ENCODE measurements around the gene ZNF638. TPM values are rescaled to one million over a fixed set of nuclear protein-coding genes. Genes with fewer than 3 reads are reported as not detected.

ZNF638 gene
- polyA plus RNA-seq, 1 of the 3 experiments (the other 2 are of a cell fraction): 28.1 TPM

DNA sequence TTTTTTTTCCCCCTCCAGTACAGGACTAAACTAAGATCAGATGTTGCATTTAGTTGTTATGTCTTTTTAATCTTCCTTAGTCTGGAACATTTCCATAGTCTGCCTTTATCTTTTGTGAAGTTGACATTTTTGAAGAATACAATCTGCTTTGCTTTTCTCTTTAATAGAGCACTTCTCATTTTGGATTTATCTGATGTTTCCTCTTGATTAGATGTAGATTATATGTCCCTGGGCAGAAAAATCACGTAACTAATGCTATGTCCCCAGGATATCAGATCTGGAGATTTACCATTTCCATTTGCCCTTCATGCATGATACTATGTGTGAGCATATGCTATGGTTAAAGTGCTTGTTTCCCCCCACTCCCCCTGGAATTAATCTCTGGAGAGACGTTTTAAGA lies 6.2 kb downstream of the ZNF638 start:
- H3K79me2 ChIP-seq (ENCODE audit: insufficient read depth): peaks cover 99% of the 10 kb centered on the region
- TF ChIP-seq EP300 (IDR thresholded peaks at IDR 0.05; ENCODE audit: borderline replicate concordance in 1 of 2, low read depth in 1 of 2, low read length in 1 of 2) (peak in 1 of 2 experiments; percentile 72; a peak in 1 of 4 replicates), MXI1 (IDR thresholded peaks at IDR 0.05; ENCODE audit: low read depth, low read length) (peak; percentile 30; the same call in 1 of the 2 replicates), GATA2 (CRISPR knock-in tag; IDR thresholded peaks at IDR 0.05) (peak; percentile 86), TCF12 (IDR thresholded peaks at IDR 0.05) (0 out of 2 replicates have a peak, but pooled peaks have one; percentile 3), RFX5 (IDR thresholded peaks at IDR 0.05; ENCODE audit: low read length) (no peak), TEAD4 (IDR thresholded peaks at IDR 0.05; ENCODE audit: borderline replicate concordance, insufficient read depth) (no peak), CHD2 (IDR thresholded peaks at IDR 0.05; ENCODE audit: low read length, partially characterized antibody) (peak; percentile 40), RCOR1 (IDR thresholded peaks at IDR 0.05; ENCODE audit: low read length) (peak; percentile 82; the same call in 1 of the 2 replicates)
- H4K20me1 ChIP-seq (ENCODE audit: insufficient read depth): peaks cover 99% of the 10 kb centered on the region
- POLR2A ChIA-PET: no interaction called here
- CTCF ChIA-PET: no interaction called here
- H3K9me3 ChIP-seq: no peaks in the 10 kb centered on the region
- no peaks in the 10 kb centered on the region for H3F3A ChIP-seq (replicated peaks; ENCODE audit: insufficient read depth)
- H3K36me3 ChIP-seq (replicated peaks in 1 of 2; ENCODE audit: control insufficient read depth in 1 of 2, insufficient read depth in 2 of 2, low read length in 1 of 2): peaks cover 12 to 20% of the 10 kb centered on the region in 2 experiments
- no peak overlapping the region for H2AFZ ChIP-seq (ENCODE audit: low read depth)
- H3K27ac ChIP-seq (ENCODE audit: low read depth in 2 of 2, low read length in 1 of 2): peak overlapping the region in 1 of 2 experiments; percentile 16; a peak in 1 of 4 replicates
- peak; percentile 53 for DNase-seq
- peaks cover 0 to 19% of the 10 kb centered on the region in 2 experiments; a peak in 3 of 4 replicates for H3K4me1 ChIP-seq (ENCODE audit: control insufficient read depth in 1 of 2, insufficient read depth in 2 of 2, low read depth in 1 of 2, low read length in 1 of 2)
- no peak overlapping the region for H3K4me3 ChIP-seq (ENCODE audit: low read depth in 2 of 2, low read length in 1 of 2)
- H3K4me2 ChIP-seq: no peak overlapping the region
- WGBS (ENCODE audit: low lambda C conversion rate): 47% methylated on average over 2 of the region's 2 CpGs
- H3K27me3 ChIP-seq (ENCODE audit: insufficient read depth): no peaks in the 10 kb centered on the region
- no peaks in the 10 kb centered on the region for H3K9me2 ChIP-seq
- no peak overlapping the region for H3K9ac ChIP-seq

DNA sequence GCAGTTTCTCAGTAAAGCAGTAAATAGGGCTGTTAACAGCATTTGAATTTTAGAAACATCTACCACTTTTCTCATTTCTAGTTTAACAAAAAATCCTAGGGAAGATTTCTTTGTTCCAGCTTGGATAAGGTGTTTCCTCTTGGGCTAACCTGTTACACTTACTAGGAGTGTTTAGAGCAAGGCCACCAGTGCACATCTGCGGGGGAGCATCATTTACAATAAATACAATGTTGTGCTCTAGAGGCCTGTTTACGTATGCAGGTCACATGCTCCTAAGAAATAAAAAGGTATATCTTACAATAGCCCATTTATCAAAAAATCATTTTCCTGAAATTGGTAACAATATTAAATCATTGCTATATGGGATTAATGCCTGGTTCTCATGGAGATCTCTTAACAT lies 8.1 kb downstream of the ZNF638 start:
- H3K4me3 ChIP-seq (ENCODE audit: low read depth in 2 of 2, low read length in 1 of 2): no peak overlapping the region
- 98% methylated on average over 2 of the region's 2 CpGs for WGBS (ENCODE audit: low lambda C conversion rate)
- POLR2A ChIA-PET: no interaction called here
- H3K27ac ChIP-seq (ENCODE audit: low read depth in 2 of 2, low read length in 1 of 2): no peak overlapping the region
- H3K79me2 ChIP-seq (ENCODE audit: insufficient read depth): peaks cover 99% of the 10 kb centered on the region
- no peak for DNase-seq
- TF ChIP-seq FOXJ3 (CRISPR knock-in tag; IDR thresholded peaks at IDR 0.05) (no peak), POLR2AphosphoS5 (IDR thresholded peaks at IDR 0.05; ENCODE audit: low read depth, low read length) (no peak), YY1 (IDR thresholded peaks at IDR 0.05; ENCODE audit: low read depth) (no peak)
- H2AFZ ChIP-seq (ENCODE audit: low read depth): no peak overlapping the region
- peaks cover 100% of the 10 kb centered on the region for H4K20me1 ChIP-seq (ENCODE audit: insufficient read depth)
- CTCF ChIA-PET: no interaction called here
- H3K9me3 ChIP-seq: no peaks in the 10 kb centered on the region
- no peaks in the 10 kb centered on the region for H3F3A ChIP-seq (replicated peaks; ENCODE audit: insufficient read depth)
- peaks cover 0 to 8% of the 10 kb centered on the region in 2 experiments; a peak in 3 of 4 replicates for H3K4me1 ChIP-seq (ENCODE audit: control insufficient read depth in 1 of 2, insufficient read depth in 2 of 2, low read depth in 1 of 2, low read length in 1 of 2)
- H3K9me2 ChIP-seq: no peaks in the 10 kb centered on the region
- no peak overlapping the region for H3K4me2 ChIP-seq
- H3K27me3 ChIP-seq (ENCODE audit: insufficient read depth): no peaks in the 10 kb centered on the region
- peaks cover 15 to 16% of the 10 kb centered on the region in 2 experiments for H3K36me3 ChIP-seq (replicated peaks in 1 of 2; ENCODE audit: control insufficient read depth in 1 of 2, insufficient read depth in 2 of 2, low read length in 1 of 2)
- H3K9ac ChIP-seq: no peak overlapping the region

DNA sequence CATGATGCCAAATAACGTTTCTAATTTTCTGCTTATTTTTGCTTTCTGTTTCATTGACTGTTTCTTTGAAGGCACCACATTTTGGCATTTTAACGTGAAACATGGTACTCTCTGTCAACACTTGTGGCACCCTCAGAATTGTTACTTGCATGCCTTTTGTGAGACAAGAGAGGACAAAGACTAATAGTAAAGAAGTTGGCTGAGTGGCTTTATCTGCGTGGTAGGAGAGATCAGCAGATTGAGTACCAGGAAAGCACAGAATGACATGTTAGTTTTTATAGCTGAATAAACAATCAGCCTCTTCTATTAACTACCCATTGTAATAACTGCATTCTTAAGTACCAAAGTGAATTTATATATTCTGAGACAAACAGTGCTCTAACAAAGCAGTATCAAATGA lies 8.6 kb downstream of the ZNF638 start:
- peaks cover 15 to 16% of the 10 kb centered on the region in 2 experiments for H3K36me3 ChIP-seq (replicated peaks in 1 of 2; ENCODE audit: control insufficient read depth in 1 of 2, insufficient read depth in 2 of 2, low read length in 1 of 2)
- POLR2A ChIA-PET: no interaction called here
- peaks cover 99% of the 10 kb centered on the region for H3K79me2 ChIP-seq (ENCODE audit: insufficient read depth)
- no peak overlapping the region for H3K9ac ChIP-seq
- no peaks in the 10 kb centered on the region for H3K9me3 ChIP-seq
- H3K27ac ChIP-seq (ENCODE audit: low read depth in 2 of 2, low read length in 1 of 2): no peak overlapping the region
- H3K4me1 ChIP-seq (ENCODE audit: control insufficient read depth in 1 of 2, insufficient read depth in 2 of 2, low read depth in 1 of 2, low read length in 1 of 2): peaks cover 0 to 8% of the 10 kb centered on the region in 2 experiments; a peak in 3 of 4 replicates
- WGBS (ENCODE audit: low lambda C conversion rate): 95% methylated on average over 3 of the region's 3 CpGs
- TF ChIP-seq MXI1 (IDR thresholded peaks at IDR 0.05; ENCODE audit: low read depth, low read length): no peak
- TF ChIP-seq POLR2AphosphoS5 (IDR thresholded peaks at IDR 0.05; ENCODE audit: low read depth, low read length): no peak
- TF ChIP-seq TAF1 (IDR thresholded peaks at IDR 0.05; ENCODE audit: borderline replicate concordance, low read depth, low read length): no peak
- no peak overlapping the region for H3K4me2 ChIP-seq
- H4K20me1 ChIP-seq (ENCODE audit: insufficient read depth): peaks cover 100% of the 10 kb centered on the region
- DNase-seq: no peak
- H2AFZ ChIP-seq (ENCODE audit: low read depth): no peak overlapping the region
- H3K9me2 ChIP-seq: no peaks in the 10 kb centered on the region
- no peaks in the 10 kb centered on the region for H3F3A ChIP-seq (replicated peaks; ENCODE audit: insufficient read depth)
- CTCF ChIA-PET: no interaction called here
- H3K27me3 ChIP-seq (ENCODE audit: insufficient read depth): no peaks in the 10 kb centered on the region
- H3K4me3 ChIP-seq (ENCODE audit: low read depth in 2 of 2, low read length in 1 of 2): no peak overlapping the region
